GM18951 (cell line): ENCODE measurements around the gene ZNF282.

Experiments
- POLR2A ChIP-seq: IDR thresholded peaks from 4 replicates; pipeline ENCODE4 v1.6.1; 2011; ENCODE audit warnings: mild to moderate bottlenecking; ENCODE audit not compliant: insufficient read length, insufficient read depth; ENCODE audit errors: extremely low read depth
- in situ Hi-C: fragments of 300-500 bp; cut with MboI; formaldehyde crosslinking; loops from one replicate; pipeline ENCODE4 v1.12.0; 2022; ENCODE audit warnings: low sequenced_read_pairs, mixed read lengths, inconsistent platforms; ENCODE audit not compliant: unreplicated experiment

The ZNF282 gene

GRCh38 chr7:149195180-149196150 lies at the start of gene ZNF282:
TSS of gene ZNF282 (plus strand) at chr7:149195546. CDS start at chr7:149195590, 44 bp downstream.
- in situ Hi-C loops, result no loop called here
- peak; percentile 74 for TF ChIP-seq POLR2A

DNA sequence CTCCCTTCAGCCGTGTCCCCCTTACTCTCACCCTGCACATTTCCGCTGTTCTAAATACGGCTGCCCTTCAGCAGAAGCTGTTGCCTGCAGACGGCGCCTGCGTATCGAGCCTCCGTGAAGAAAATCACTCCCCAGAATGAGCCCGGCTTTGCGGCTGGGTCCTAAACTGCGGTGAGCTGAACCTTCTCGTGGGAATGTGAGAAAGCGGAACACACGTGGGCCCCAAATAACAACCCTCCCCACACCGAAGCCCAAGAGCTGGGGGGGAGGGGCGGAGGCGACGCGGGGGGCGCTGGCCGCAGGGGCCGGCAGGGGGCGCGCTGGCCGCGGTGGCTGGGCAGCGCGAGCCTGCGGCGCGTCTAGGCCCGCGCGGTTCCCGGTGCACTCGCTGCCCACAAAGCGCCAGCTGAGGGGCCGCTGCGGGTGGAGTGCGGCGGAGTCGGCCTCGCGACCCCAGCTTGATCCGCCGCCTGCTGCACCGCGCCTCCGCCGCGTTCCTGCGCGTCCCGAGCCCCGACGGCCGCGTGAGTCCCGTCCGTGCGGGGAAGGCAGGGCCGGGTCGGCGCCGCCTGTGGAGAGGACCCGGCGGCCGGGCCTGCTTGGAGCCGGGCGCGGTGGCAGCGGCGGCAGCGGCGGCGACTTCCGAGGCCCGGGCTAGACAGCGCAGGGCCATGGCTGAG lies 48.1 kb upstream of the ZNF282 start, which contains the start of gene ZNF398:
ZNF398 (plus strand) TSS at position 382 of the 680 bp plus-strand sequence; CDS start at position 672, 290 bp downstream.
- peak; percentile 74 for TF ChIP-seq POLR2A
- in situ Hi-C loops, result no loop called here

DNA sequence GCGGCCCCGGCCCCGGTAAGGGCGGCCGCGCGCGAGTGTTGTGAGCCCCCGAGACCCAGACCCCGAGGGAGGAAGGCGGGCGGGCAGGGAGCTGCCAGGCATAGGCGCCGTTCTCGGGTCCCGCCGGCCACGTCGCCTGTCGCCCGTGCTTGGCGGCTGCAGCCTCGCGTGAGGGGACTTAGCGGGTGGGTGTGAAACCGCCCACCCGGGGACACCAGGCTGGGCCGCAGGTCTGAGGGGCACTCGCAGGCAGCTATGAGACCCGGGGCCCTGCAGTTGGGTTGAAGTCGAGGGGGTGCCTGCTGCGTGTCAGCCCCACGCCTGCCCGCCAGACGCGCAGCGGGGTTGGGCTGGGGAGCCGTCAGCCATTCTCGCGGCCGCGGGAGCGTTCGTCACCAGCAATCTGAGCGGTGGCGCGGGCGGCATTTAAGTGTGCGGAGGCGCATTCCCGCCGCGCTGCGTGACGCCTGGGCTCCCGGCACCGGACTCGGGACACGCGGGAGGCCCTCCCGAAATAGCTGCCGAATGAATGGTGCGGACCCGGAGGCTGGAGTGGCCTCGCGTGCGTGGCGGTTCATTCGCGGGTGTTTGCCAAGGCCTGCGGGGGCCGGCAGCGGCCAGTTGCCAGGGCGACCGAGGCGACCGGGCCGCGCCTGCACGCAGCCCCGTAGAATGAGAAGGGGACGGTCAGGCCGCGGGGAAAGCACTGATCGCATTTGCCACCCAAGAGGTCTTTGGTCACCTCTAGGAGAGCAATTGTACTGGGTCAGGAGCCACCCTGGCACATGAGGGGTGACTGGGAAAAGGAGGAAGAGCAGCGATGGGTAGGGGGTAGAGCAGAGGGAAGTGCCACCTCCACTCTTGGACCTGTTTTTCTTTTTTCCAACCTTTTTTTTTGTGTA lies 47.3 kb upstream of the ZNF282 start:
- in situ Hi-C loops, result no loop called here
- no peak for TF ChIP-seq POLR2A

DNA sequence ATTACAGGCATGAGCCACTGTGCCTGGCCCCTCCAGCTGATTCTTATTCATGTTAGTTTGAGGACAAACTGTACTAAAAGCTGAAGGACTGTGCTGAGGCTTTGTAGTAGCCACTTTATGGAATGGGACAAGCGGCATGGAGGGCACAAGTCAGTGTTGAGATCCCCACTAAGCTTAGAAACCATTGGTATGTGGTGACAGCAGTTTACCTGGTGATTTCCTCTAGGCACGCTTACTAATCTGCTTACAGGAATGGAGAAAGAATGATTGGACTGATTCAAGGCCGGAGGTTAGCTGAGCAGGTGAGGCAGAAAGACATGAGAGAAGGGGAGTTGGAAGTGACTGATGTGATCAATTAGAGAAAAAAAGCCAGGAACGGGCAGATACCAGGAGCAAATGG lies 44.4 kb upstream of the ZNF282 start:
- in situ Hi-C loops, result no loop called here
- TF ChIP-seq POLR2A, result no peak

DNA sequence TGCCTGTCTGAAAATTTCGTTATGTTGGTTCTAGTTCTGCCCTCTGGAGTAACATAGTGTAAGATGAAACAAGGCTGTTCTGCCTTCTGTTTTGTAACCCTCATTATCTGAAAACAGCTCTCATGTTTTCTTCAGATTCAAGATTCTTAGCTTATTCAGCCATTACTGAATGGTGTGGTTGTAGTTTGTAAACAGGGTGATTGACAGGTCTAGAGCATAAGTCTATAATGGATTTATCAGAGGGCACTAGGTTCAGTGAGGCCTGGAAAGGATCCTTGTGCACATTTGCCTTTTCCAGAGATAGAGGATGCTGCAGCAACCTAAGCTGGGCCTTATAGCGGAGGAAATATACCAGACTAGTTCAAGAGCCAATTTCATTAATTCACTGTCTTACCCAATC lies 42.0 kb upstream of the ZNF282 start:
- in situ Hi-C loops, result no loop called here
- no peak for TF ChIP-seq POLR2A

DNA sequence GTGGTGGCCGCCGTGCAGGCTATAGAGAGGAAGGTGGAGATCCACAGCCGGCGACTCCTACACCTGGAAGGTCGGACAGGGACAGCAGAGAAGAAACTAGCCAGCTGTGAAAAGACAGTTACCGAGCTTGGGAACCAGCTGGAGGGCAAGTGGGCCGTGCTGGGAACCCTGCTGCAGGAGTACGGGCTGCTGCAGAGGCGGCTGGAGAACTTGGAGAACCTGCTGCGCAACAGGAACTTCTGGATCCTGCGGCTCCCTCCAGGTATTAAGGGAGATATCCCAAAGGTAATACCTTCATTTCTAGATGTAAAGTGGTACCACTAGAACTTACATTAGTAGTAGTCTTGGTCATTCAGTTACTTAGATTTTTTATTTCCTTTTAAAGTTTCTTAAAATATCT lies 41.3 kb upstream of the ZNF282 start:
- in situ Hi-C loops, result no loop called here
- TF ChIP-seq POLR2A, result no peak

DNA sequence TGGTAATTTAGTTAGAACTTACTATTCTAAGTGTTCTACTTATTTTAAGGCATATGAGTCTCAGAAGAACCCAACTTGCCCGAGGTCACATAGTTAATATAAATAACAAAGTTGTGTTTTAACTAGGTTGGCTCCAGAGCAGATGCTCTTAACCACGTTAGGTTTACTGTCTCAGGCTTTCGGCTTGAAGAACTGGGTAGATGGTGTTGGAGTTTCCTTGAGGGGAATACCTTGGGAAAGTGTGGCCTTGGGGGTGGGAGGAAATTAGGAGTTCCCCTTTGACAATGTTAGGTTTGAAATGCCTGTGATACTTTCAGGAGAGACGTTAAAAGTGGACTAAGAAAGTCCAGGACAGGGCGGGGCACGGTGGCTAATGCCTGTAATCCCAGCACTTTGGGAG lies 38.4 kb upstream of the ZNF282 start:
- no peak for TF ChIP-seq POLR2A
- in situ Hi-C loops, result no loop called here

DNA sequence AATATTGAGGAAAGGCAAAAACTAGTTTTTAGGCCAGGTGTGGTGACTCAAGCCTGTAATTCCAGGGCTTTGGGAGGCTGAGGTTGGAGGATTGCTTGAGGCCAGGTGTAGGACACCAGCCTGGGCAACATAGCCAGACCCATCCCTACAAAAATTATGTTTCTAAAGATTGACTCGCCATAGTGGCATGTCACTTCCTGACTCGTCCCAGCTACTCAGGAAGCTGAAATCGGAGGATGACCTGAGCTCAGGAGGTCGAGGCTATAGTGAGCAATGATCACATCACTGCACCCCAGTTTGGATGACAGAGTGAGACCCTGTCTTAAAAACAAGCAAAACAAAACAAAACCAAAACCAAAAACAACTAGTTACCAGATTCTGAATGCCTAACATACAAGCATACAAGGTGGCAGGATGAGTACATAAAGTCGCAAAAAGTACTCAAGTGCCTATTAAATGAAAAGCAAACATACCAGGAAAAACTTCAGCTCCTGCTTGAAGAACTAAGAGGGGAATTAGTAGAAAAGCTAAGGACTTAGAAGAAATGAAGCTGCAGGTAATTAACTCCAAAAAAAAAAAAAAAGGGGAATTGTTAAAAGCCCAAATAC lies 34.0 kb upstream of the ZNF282 start:
- no peak for TF ChIP-seq POLR2A
- in situ Hi-C loops, result no loop called here

DNA sequence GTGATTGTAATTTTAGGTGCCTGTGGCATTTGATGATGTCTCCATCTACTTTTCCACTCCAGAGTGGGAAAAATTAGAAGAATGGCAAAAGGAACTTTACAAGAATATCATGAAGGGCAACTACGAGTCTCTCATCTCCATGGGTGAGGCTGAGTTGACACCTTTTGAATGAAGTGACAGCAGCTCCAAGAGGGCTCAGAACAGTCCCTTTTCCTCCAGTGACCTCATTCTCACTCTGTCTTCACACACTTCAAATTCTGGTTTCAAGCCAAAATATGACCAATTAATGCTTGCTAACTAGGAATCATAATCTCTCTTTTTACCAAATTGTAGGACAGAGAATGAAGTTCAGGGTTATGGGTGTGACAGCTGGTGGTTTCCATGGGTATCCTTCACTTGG lies 29.2 kb upstream of the ZNF282 start:
- TF ChIP-seq POLR2A, result no peak

GRCh38 chr7:149166630-149167352 lies 28.6 kb upstream of the ZNF282 start:
- no peak for TF ChIP-seq POLR2A
- in situ Hi-C loops, result no loop called here

More for the DNA sequence above, 29.2 kb upstream of the ZNF282 start:
- in situ Hi-C loops, result no loop called here

DNA sequence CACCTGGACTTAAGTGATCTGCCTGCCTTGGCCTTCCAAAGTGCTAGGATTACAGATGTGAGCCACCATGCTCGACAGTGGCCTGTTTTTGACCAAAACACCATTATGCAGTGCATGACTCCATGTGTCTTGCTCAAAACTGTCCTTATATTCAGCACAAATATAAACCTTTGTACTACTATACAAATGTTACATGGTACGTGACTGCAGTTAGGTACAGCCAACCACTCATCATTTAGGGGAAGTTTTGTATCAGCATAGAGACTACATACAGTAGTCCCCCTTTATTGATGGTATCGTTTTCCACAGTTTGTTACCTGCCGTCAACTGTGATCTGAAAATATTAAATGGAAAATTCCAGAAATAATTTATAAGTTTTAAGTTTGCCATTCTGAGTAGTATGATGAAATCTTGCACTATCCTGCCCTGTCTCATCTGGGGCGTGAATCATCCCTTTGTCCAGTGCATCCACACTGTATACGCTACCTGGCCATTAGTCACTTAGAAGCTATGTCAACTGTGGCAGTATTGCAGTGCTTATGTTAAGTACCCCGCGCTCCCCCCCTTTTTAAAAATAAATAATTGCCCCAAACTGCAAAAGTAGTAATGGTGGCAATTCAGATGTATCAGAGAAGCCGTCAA lies 23.3 kb upstream of the ZNF282 start:
- TF ChIP-seq POLR2A, result no peak
- in situ Hi-C loops, result no loop called here
